NK-92 treated with Interleukin-12 subunit alpha and Interleukin-12 subunit beta, amount 100 ng/mL, for 24 hours (cell line): ENCODE measurements around the gene NT5C2.
A peak's percentile ranks its signal among the peaks of the same experiment; 100 is the strongest.
"Not testable (repeated sequence)": the region's sequence is repeated elsewhere in the genome, so short reads cannot be mapped to it uniquely, and the experiment has no call there.

Experiments used
- DNase-seq: peaks from one replicate; lab custom pipeline; 2025; lab: John Stamatoyannopoulos, UW

Gene NT5C2

DNA sequence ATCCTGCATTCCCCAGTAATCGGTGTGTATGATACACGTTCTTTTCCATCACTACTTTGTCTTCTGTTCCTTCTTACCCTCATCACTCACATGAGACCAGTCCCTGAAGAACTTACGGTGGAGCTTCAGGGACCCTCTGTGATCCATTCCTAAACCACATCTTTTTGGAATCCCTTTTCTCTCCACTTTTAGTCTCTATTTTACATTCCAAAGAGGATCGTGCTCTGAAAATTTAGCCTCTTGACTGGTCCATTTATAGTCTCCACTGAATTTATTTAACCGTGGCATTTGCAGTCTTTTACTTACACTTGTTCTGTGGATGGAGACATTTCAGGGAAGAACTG, 109.1 kb downstream of the NT5C2 start:
- no peak for DNase-seq

- DNase-seq, result no peak
Observed at GRCh38 chr10:103083266-103083976, 109.7 kb downstream of the NT5C2 start.

GRCh38 chr10:103082683-103083082, 110.4 kb downstream of the NT5C2 start:
- DNase-seq, result no peak

DNA sequence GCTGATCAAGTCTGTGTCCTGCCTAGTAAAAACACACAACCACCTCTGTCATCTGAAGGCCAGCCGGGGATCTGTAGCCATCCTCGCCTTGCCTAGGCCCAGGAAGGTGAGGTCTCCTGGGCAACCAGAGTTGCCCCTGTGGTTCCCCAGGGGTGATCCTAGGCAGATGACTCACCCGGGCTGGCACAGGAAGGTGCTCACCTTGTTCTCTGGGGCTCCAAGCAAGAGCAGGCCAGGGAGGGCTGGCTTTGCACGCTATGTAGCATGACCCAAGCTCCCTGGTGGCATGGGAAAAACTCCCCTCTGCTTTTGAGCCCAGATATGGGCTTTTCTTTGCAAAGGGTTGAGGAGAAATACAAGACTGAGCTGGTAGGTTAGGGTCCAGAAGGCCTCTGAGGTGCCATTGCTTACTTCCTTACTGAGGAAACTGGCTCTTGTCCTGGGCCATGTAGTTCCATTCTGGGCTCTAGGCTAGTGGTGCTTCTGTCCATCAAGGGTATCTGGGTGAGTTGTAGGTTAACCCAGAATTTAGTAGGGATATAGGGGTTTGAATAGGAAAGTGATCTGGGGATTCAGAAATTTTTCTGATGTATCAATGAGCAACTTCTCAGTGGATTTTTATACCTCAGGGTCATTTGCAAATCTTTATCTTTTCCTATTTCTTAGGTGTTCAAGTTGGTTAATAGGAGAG, 112.0 kb downstream of the NT5C2 start:
- DNase-seq, result no peak

- no peak for DNase-seq
Observed at GRCh38 chr10:103079946-103080345, 113.1 kb downstream of the NT5C2 start.

DNA sequence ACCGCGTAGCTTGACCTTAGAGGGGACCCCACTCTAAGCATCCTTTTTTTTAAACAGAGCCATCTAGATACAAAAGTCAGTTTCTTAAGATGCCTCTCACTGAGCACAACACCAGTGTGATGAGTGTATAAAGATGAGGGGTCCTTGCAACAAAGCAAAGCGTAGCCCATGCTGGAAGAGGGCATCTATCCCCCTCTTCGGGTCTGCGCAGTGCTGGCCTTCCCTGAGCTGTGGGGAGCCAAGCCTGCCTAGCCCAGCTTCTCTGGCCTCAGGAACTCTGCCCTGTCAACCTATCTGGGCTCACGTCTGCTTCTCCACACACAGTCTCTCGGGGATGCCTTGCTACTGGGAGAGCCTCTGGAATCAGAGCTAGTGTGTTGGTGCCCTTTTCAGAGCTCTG, 114.0 kb downstream of the NT5C2 start:
- no peak for DNase-seq

GRCh38 chr10:103078676-103079075, 114.4 kb downstream of the NT5C2 start:
- no peak for DNase-seq

DNA sequence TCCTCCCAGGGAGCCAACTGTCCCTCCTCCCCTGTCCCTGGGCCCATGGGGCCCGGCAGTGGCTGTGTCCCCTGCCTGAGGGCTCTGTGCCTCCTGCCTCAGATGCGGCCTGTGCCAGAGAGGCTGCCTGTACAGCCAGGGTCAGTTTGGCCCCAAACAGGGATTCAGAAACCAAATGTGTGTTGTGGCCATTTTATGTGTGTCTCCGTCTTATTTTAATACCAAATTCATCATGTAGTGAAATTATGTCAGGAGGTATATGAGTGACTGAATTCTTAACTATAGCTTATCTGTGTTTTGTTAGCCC, 114.8 kb downstream of the NT5C2 start:
- no peak for DNase-seq

- no peak for DNase-seq
Observed at GRCh38 chr10:103077491-103078308, 115.4 kb downstream of the NT5C2 start.

DNA sequence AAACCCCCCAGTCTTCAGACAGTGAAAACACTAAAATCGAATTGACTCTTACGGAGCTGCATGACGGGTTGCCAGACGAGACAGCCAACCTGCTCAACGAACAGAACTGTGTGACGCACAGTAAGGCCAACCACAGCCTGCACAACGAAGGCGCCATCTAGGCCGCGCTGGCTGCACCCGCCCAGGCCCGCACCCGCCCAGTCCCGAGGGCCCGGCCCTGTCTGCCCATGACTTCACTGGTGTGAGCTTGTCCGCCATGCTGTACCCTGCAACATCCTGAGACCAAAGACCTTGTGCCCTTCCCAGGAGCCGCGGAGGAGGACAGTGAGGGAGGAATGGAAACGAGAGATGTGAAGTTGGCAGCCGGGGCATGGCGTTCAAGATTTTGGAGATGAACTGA, 116.1 kb downstream of the NT5C2 start:
- no peak for DNase-seq

DNA sequence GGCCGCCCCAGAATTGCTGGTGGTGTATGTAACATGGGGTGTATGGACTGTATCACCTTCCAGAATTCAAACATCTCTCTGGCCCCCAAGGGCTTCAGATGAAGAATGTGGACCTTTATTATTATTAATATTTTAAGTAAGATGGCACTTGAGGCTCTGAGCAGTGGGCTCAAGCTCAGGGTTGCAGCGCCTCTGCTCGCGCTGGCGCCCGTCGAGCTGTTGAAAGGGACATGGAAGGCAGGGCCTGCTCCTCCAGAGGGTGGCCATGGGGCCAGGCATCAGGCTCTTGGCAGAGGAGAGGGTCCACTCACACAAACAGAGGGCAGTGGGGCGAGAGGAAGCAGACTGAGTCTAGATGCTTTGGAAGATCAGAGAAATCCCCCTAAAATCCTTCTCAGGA, 120.2 kb downstream of the NT5C2 start:
- no peak for DNase-seq

DNA sequence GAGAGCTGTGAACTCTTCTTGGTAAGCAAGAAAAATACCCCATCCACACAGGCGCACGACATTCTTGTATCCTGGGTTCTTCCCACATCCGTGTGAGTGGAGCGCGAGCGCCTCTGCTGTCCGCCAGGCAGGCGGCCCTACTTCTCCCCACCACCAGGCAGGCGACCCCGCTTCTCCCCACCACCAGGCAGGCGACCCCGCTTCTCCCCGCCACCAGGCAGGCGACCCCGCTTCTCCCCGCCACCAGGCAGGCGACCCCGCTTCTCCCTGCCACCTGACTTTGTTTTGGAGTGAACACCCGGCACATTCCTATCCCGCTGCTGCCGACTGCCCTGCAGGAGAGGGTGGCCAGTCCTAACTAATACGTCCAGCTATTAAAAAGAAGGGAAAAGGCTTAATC, 120.8 kb downstream of the NT5C2 start:
- no peak for DNase-seq

GRCh38 chr10:103069453-103070331, 123.4 kb downstream of the NT5C2 start:
- peak; percentile 25 for DNase-seq

- no peak for DNase-seq
Observed at GRCh38 chr10:103067956-103068355, 125.1 kb downstream of the NT5C2 start.

GRCh38 chr10:103067484-103067883, 125.6 kb downstream of the NT5C2 start:
- no peak for DNase-seq

- not testable (repeated sequence) for DNase-seq
Observed at GRCh38 chr10:103067099-103067477, 126.0 kb downstream of the NT5C2 start.

GRCh38 chr10:103066141-103067098, 126.7 kb downstream of the NT5C2 start:
- DNase-seq, result no peak

- no peak for DNase-seq
Observed at GRCh38 chr10:103064956-103065355, 128.1 kb downstream of the NT5C2 start.

DNA sequence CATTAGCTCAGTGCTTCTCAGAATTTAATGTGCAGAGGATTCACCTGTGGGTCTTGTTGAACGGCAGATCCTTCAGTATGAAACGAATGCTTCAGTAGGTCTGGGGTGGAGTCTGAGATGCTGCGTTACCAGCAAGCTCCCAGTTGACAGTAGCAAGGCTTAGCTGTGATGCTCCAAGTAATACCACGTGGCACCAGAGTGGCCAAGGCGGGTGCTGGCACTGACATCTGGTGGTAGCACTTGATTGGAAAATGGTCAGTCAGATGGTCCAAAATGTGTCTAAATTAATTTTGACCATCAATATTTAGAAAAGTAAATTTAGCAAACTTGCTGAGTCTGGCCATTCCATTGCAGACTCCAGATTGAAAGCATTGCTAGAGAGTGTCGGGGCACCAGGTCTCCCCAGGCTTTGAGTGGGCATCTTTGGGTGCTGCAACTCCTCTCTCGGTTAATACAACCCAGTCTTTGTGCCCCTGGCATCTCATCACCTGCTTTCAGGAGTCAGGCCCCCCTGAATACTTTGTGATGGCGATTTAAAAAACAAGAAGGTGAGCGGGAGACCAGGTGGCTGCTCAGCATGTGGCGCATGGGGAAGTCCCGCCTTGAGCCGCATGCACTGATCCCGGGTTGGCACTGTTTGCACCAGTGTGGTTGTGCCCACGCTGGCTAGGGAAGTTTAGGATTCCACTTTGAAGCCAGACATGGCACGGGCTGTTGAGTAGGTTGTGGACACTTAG, 130.1 kb downstream of the NT5C2 start:
- no peak for DNase-seq

DNA sequence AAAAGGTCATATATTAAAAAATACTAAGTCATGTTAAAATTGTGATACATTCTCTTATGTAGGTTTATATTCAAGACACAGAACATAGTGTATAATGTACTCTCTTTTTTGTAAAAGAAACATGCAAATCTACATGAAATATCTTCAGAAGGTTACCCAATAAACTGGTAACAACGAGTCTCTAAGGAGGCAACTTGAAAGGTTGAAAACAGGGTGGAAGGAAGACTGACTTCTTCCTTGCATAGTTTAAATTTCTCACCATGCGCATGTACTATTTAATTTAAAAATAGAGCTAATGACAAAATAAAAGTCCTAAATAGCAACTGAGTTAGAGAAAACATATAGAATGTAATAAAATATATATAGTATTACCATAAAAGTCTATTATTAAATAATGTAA, 132.5 kb downstream of the NT5C2 start:
- no peak for DNase-seq
